Prostate gland (tissue), 2 donors: ENCODE results near the gene SLC7A7. TPM values are rescaled to one million over a fixed set of nuclear protein-coding genes. Genes with fewer than 3 reads are reported as not detected.

Experiments
- DNase-seq: peaks from one replicate; pipeline ENCODE4 v3.0.0-alpha.2; 2019; ENCODE audit warnings: low spot score
- H3K27ac ChIP-seq, 2 donors: fragments of 200-600 bp; sonication (generic); 2 replicates each; pipeline ENCODE4 v1.5.1; 2017 to 2019
- H3K27me3 ChIP-seq: fragments of 200-600 bp; sonication (generic); replicated peaks from 2 replicates; pipeline ENCODE4 v1.5.1; 2019; ENCODE audit not compliant: insufficient read depth
- H3K36me3 ChIP-seq, 2 donors: fragments of 200-600 bp; sonication (generic); 1 replicate in 1 of 2; 2 replicates in 1 of 2; pipeline versions ENCODE4 v1.5.1 to v1.8.1; 2017 to 2019
- H3K4me1 ChIP-seq: fragments of 200-600 bp; sonication (generic); replicated peaks from 2 replicates; pipeline ENCODE4 v1.5.1; 2019
- H3K4me3 ChIP-seq, 2 donors: fragments of 200-600 bp; sonication (generic); 2 replicates each; pipeline ENCODE4 v1.5.1; 2017 to 2019
- H3K9me3 ChIP-seq: fragments of 200-600 bp; sonication (generic); 2 replicates; pipeline ENCODE4 v1.5.1; 2017
- CTCF ChIP-seq, 4 experiments: fragments of 200-600 bp in 2 of 4; fragments of 450-650 bp in 2 of 4; sonication (generic) in 2 of 4; IDR thresholded peaks; 1 replicate in 3 of 4; 2 replicates in 1 of 4; pipeline ENCODE4 v1.5.1; 2016 to 2019; ENCODE audit warnings: antibody characterized with exemption in 4 of 4, mild to moderate bottlenecking in 2 of 4, moderate library complexity in 2 of 4
- POLR2A ChIP-seq: fragments of 450-650 bp; IDR thresholded peaks from one replicate; pipeline ENCODE4 v1.6.1; 2016; ENCODE audit warnings: antibody characterized with exemption, mild to moderate bottlenecking
- POLR2AphosphoS5 ChIP-seq: sonication (generic); formaldehyde crosslinking; IDR thresholded peaks from one replicate; pipeline ENCODE4 v1.6.1; 2017; ENCODE audit warnings: antibody characterized with exemption
- WGBS: methylation state at CpG from one replicate; pipeline ENCODE4 v1.1.5; 2018; 5-methylcytosine and 5-hydroxymethylcytosine counted together
- intact Hi-C: fragments of 100-400 bp; cut with DNase I; formaldehyde crosslinking; loops from one replicate; pipeline ENCODE4 v1.14.2; 2022
- total RNA-seq, 2 donors: library from RNA; depleted of rRNA; stranded (reverse); fragments of >200 nt; gene quantifications; one replicate each; pipeline ENCODE4 v1.1.0, GENCODE V29; 2016

Gene SLC7A7
- total RNA-seq, 2 donors from 2014 or later, result 4.6 to 8.1 TPM

GRCh38 chr14:22768947-22769346 is 46.3 kb downstream of the SLC7A7 start:
- intact Hi-C loops, result loop anchor here (5.0 to 10.0 kb wide), 3 partner anchors 86 to 197 kb away; partner anchors contain the start of gene ABHD4
- Histone ChIP-seq H3K4me3 (no peak overlapping the region), H3K4me1 (no peaks in the 10 kb centered on the region), H3K36me3 (peaks cover 0 to 23% of the 10 kb centered on the region in 2 donors), H3K9me3 (no peaks in the 10 kb centered on the region), H3K27me3 (no peaks in the 10 kb centered on the region), H3K27ac (no peak overlapping the region)
- DNase-seq, result no peak
- TF ChIP-seq CTCF (IDR thresholded peaks at IDR 0.05) (no peak), POLR2A (no peak)
- 96% methylated on average over 4 of the region's 4 CpGs for WGBS

GRCh38 chr14:22767323-22767589 is 48.0 kb downstream of the SLC7A7 start:
- peak overlapping the region; percentile 73 to 83 for H3K27ac ChIP-seq

GRCh38 chr14:22766457-22767322 is 48.5 kb downstream of the SLC7A7 start, which contains the start of gene OXA1L:
OXA1L (plus strand) TSS chr14:22766688; CDS start chr14:22766702, 14 bp downstream.
- H3K4me1 ChIP-seq, result no peaks in the 10 kb centered on the region
- intact Hi-C loops, result loop anchor here (5.0 to 10.0 kb wide), 3 partner anchors 88 to 194 kb away; partner anchors contain the start of gene ABHD4
- H3K27ac ChIP-seq, result peak within 1 kb of the TSS; percentile 73 to 83
- no peaks in the 10 kb centered on the region for H3K27me3 ChIP-seq
- no peaks in the 10 kb centered on the region for H3K9me3 ChIP-seq
- peaks cover 0 to 21% of the 10 kb centered on the region in 2 donors for H3K36me3 ChIP-seq
- peak within 1 kb of the TSS; percentile 67 to 91 for H3K4me3 ChIP-seq
- peak; percentile 97 for DNase-seq
- under 1% methylated on average over 42 of the region's 56 CpGs for WGBS
- TF ChIP-seq CTCF (IDR thresholded peaks at IDR 0.05) (no peak), POLR2A (no peak), POLR2AphosphoS5 (peak; percentile 98)

More at GRCh38 chr14:22767323-22767589, 48.0 kb downstream of the SLC7A7 start:
- no peaks in the 10 kb centered on the region for H3K4me1 ChIP-seq
- no peak for TF ChIP-seq POLR2AphosphoS5
- no peak for TF ChIP-seq POLR2A
- TF ChIP-seq CTCF (IDR thresholded peaks at IDR 0.05), result no peak
- H3K9me3 ChIP-seq, result no peaks in the 10 kb centered on the region
- no peak for DNase-seq
- H3K4me3 ChIP-seq, result peak overlapping the region; percentile 67 to 91
- intact Hi-C loops, result loop anchor here (5.0 to 10.0 kb wide), 3 partner anchors 88 to 195 kb away; partner anchors contain the start of gene ABHD4
- WGBS, result 2% methylated on average over 6 of the region's 6 CpGs
- H3K36me3 ChIP-seq, result peaks cover 0 to 23% of the 10 kb centered on the region in 2 donors
- no peaks in the 10 kb centered on the region for H3K27me3 ChIP-seq

GRCh38 chr14:22764382-22764781 is 50.9 kb downstream of the SLC7A7 start:
- no peaks in the 10 kb centered on the region for H3K27me3 ChIP-seq
- no peak for DNase-seq
- WGBS, result 85% methylated on average over 4 of the region's 4 CpGs
- H3K36me3 ChIP-seq, result no peaks in the 10 kb centered on the region
- H3K4me1 ChIP-seq, result no peaks in the 10 kb centered on the region
- TF ChIP-seq POLR2A (no peak), POLR2AphosphoS5 (no peak), CTCF (IDR thresholded peaks at IDR 0.05) (no peak)
- H3K4me3 ChIP-seq, result no peak overlapping the region
- H3K9me3 ChIP-seq, result no peaks in the 10 kb centered on the region
- no peak overlapping the region for H3K27ac ChIP-seq
- intact Hi-C loops, result loop anchor here (10.0 kb wide), 2 partner anchors 90 to 170 kb away; partner anchors contain the start of gene ABHD4
